NCI-H2227 (cell line): Measurements from ENCODE around the gene MYO15B.
"Not testable (repeated sequence)": the region's sequence is repeated elsewhere in the genome, so short reads cannot be mapped to it uniquely, and the experiment has no call there.

Source experiments
- DNase-seq: peaks from one replicate; lab custom pipeline; 2025; ENCODE audit not compliant: unreplicated experiment; lab: John Stamatoyannopoulos, UW

MYO15B gene

DNA sequence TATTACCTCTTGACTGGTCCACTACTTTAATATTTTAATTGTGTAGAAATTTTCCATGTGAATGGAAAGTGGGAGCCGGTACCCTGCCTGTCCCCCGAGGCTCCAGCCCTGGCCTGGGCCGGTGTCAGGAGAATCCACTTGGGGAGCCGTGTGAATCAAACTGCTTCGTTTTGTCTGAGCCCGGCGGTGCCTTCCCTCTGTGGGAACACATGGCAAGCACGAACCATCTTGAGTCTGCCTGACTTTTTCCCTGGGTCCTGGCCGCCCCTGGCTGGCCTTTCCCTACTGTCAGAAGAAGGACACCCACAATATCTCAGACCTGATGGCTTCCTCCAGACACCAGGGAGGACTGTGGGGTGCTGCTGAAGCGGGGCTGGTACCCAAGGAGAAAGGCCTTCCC is 12.4 kb upstream of the MYO15B start:
- DNase-seq = no peak

DNA sequence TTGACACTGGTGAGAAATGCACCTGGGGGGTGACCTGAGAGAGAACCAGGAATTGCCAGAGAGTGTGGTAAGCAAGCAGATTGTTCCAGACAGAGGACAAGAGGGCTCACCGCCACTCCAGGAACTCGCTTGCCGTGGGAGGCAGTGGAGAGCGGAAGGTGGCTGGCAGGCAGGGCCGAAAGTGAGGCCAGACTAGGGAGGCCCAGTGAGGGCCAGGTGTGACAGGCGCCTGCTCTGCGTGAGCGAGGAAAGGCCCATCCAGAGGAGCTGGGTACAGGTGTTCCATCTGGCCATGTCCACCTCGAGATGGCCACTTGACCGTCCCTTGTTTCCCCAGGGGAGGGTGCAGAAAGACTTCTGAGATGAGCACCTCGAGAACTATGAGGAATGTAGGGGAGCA is 11.9 kb upstream of the MYO15B start:
- DNase-seq = no peak

DNA sequence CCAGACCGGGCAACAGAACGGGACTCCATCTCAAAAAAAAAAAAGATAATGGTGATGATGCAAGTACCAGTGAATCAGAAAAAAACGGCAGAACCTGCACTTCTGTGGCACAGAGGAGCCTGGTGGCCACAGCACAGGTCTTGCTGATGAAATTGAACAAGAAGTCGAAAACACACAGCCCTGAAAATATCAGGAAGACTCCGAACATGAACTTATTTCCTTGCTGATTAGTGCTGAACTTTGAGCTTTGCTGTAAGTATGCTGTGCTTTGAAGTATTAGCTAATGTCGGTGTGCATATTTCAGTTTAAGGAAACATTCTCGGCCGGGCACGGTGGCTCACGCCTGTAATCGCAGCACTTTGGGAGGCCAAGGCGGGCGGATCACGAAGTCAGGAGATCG is 10.9 kb upstream of the MYO15B start:
- no peak for DNase-seq

DNA sequence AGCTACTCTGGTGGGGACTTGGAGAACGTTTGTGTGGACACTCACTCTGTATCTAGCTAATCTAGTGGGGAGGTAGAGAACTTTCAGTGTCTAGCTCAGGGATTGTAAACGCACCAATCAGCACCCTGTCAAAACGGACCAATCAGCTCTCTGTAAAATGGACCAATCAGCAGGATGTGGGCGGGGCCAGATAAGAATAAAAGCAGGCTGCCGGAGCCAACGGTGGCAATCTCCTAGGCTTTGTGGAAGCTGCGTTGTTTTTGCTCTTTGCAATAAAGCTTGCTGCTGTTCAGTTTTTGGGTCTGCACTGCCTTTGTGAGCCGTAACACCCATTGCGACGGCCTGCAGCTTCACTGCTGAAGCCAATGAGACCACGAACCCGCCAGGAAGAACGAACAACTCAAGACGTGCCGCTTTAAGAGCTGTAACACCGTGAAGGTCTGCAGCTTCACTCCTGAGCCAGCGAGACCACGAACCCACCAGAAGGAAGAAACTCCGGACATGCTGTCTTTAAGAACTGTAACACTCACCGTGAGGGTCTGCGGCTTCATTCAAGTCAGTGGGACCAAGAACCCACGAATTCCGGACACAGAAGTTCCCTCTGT is 6.4 kb upstream of the MYO15B start:
- DNase-seq = not testable (repeated sequence)

- not testable (repeated sequence) for DNase-seq
These were observed 4.4 kb upstream of the MYO15B start for GRCh38 chr17:75583197-75583596.

GRCh38 chr17:75584849-75585175 is 2.8 kb upstream of the MYO15B start:
- no peak for DNase-seq

- no peak for DNase-seq
These were observed 1.0 kb downstream of the MYO15B start for GRCh38 chr17:75588596-75589011.

- DNase-seq = peak; percentile 94
These were observed 1.7 kb downstream of the MYO15B start for GRCh38 chr17:75589012-75589918.

- peak; percentile 28 for DNase-seq
These were observed 2.3 kb downstream of the MYO15B start for GRCh38 chr17:75589919-75590303.

- DNase-seq = no peak
These were observed 2.7 kb downstream of the MYO15B start for GRCh38 chr17:75590314-75590761.

DNA sequence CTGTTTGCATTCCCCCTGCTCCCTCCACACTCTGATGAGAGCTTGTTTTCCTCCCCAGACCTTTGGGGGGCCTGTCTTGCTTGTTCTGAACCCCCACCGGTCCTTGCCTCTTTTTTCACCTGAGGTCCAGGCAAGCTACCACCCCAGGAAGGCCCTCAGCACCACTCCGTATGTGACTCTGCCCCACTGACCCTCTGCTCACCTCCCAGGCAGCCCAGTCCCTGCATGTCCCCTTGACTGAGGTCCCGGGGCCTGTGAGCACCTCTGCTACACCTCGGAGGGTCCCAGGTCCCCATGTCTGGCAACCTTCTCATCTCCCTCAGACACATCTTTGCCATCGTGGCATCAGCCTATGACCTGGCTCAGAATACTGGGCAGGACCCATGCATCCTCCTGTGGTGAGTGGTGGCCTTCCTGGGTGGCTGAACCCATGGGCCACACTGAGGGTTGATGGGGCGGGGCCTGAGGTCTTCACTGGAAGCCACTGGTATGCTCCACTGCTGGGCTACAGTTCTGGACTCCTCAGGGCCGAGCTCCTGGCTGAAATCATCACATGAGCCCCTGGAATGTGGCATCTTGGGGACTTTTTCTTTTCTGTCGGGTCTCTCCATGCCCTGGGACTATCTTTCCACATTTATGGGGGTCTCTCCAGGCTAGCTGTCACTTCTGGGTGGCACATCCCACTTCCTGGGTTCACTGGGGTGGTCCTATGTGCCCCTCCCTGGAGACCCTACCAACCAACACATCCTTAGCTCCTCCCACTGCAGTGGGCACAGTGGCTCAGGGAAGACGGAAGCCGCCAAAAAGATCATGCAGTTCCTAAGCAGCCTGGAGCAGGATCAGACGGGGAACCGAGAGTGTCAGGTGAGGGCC is 3.5 kb downstream of the MYO15B start:
- DNase-seq = no peak

- no peak for DNase-seq
These were observed 4.2 kb downstream of the MYO15B start for GRCh38 chr17:75591722-75592302.

GRCh38 chr17:75592348-75593020 is 4.9 kb downstream of the MYO15B start:
- DNase-seq = no peak

- DNase-seq = not testable (repeated sequence)
These were observed 5.8 kb downstream of the MYO15B start for GRCh38 chr17:75593430-75593829.

DNA sequence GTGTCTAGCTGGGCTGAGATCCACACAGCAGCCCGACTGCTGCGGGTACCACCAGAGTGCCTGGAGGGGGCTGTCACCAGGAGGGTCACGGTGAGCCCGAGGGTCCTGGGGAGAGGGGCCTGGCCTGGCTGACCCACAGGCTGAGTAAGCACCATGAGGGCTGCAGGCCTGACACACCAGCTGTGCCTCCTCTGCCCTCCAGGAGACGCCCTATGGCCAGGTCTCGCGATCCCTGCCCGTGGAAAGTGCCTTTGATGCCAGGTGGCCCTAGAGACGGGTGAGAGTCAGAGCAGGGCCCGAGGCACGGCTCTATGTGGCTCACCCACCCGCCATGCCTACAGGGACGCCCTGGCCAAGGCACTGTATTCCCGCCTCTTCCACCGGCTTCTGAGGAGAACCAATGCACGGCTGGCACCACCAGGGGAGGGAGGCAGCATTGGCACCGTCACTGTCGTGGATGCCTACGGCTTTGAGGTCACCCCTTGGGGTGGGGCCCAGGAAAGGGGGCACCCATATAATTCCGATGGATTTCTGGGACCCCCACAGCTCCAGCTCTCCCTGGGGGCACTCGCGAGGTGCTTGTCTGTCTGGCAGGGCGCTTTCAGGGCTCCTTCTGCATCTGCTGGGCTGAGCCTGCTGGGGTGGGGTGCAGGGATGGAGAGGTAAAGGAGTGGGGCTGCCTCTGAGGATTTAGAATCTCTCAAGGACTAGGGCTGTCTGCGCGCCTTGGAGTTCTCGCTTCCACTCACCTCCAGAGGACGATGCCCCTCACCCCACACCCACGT is 7.1 kb downstream of the MYO15B start:
- no peak for DNase-seq

DNA sequence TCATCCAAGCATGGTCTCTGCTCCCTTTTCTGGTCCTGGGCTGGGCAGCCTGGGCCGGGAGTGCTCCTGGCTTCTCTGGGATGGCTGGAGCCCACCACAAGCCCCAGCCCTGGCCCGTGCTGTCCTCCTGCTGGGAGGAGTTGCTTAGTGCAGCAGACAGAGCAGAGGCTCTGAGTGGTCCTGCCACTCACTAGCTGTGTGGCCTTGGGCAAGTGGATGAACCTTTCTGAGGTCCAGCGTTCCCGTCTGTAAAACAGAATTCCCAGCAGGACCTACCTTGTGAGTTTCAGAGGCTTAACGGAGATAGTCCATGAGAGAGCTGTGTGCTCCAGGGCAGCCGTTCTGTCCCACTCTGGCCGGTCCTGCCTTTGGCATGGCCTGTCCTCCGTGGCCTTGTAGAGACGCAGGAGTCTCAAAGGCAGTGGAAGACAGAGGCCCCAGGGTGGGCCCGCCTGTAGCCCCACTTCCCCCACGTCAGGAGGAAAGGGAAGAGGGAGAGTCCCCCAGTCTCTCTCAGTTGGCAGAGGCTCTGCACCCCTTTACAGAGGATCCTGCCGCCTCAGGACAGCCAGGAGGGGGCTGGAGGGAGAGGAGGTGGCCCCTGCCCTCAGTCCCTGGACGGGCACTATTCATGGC is 7.8 kb downstream of the MYO15B start:
- DNase-seq = no peak

GRCh38 chr17:75595920-75596313 is 8.3 kb downstream of the MYO15B start:
- no peak for DNase-seq

DNA sequence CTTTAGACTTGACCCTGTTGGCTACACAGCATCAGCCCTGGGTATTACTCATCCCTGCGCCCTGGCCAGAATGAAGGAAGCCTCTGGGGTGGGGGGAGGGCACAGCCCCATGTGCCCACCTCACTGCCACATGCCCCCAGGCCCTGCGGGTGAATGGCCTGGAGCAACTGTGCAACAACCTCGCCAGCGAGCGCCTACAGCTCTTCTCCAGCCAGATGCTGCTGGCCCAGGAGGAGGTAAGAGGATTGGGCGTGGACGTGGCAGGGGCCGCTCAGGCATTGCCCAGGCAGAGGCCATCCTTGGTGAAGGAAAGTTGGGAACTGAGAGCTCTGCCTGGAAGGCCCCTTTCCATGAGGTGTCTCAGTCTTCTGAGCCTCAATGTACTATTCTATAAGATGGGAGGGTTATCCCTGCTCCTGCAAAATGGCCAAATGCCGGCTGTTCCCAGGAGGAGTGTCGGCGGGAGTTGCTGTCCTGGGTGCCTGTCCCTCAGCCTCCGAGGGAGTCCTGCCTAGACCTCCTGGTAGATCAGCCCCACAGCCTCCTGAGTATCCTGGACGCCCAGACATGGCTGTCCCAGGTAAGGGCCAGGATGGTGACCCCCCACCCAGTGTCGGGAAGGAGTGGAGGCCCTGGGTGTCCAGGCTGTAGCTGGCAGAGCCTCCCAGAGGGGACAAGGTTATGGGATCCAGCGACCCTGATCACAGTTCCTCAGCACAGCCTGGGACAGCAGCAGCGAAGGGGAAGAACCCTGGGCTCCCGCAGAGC is 8.9 kb downstream of the MYO15B start:
- DNase-seq = no peak
